Activated naive CD8-positive, alpha-beta T cell treated with anti-CD3 and anti-CD28 coated beads for 36 hours (primary cell): Measurements from ENCODE around the gene HEMGN. TPM values are rescaled to one million over a fixed set of nuclear protein-coding genes. Genes with fewer than 3 reads are reported as not detected.

Source experiments
- DNase-seq: peaks from one replicate; pipeline ENCODE4 v3.0.0; 2021
- H3K27ac Mint-ChIP-seq: one replicate; pipeline ENCODE4 v1.8.0; 2022; ENCODE audit warnings: mild to moderate bottlenecking, moderate library complexity, mixed read lengths
- H3K27me3 Mint-ChIP-seq: one replicate; pipeline ENCODE4 v1.8.0; 2022; ENCODE audit warnings: mild to moderate bottlenecking, mixed read lengths
- H3K36me3 Mint-ChIP-seq: one replicate; pipeline ENCODE4 v1.8.0; 2021; ENCODE audit warnings: mild to moderate bottlenecking, mixed read lengths
- H3K4me1 Mint-ChIP-seq: one replicate; pipeline ENCODE4 v1.8.0; 2021; ENCODE audit warnings: mixed read lengths
- H3K4me3 Mint-ChIP-seq: one replicate; pipeline ENCODE4 v1.8.0; 2022; ENCODE audit warnings: mild to moderate bottlenecking, moderate library complexity, mixed read lengths
- H3K9me3 Mint-ChIP-seq: one replicate; pipeline ENCODE4 v1.8.0; 2022; ENCODE audit warnings: mixed read lengths
- total RNA-seq, 2 experiments: library from RNA; stranded (reverse); gene quantifications; one replicate each; pipeline ENCODE4 v1.2.3, GENCODE V29; 2021

Gene HEMGN
- 1 to 10 TPM; 1.9 to 2.6 TPM for total RNA-seq

GRCh38 chr9:97938081-97938644 lies at the start of gene HEMGN:
Gene HEMGN (minus strand): TSS chr9:97938172. CDS start chr9:97938136, 36 bp downstream.
- Mint-ChIP-seq H3K36me3 (no peaks in the 10 kb centered on the region), H3K4me1 (peaks cover 22% of the 10 kb centered on the region), H3K4me3 (peak within 1 kb of the TSS; percentile 16), H3K27ac (peak within 1 kb of the TSS; percentile 76), H3K9me3 (no peaks in the 10 kb centered on the region), H3K27me3 (no peaks in the 10 kb centered on the region)
- DNase-seq: no peak

- Mint-ChIP-seq H3K27ac (peak overlapping the region; percentile 31), H3K4me1 (peaks cover 64% of the 10 kb centered on the region), H3K4me3 (peak overlapping the region; percentile 60), H3K9me3 (no peaks in the 10 kb centered on the region), H3K27me3 (no peaks in the 10 kb centered on the region), H3K36me3 (peaks cover 40% of the 10 kb centered on the region)
- no peak for DNase-seq
These were observed 49.5 kb upstream of the HEMGN start for GRCh38 chr9:97987487-97987886.

- H3K4me1 Mint-ChIP-seq: peaks cover 64% of the 10 kb centered on the region
- peak overlapping the region; percentile 85 for H3K4me3 Mint-ChIP-seq
- H3K27ac Mint-ChIP-seq: peak overlapping the region; percentile 98
- DNase-seq: peak; percentile 59
- H3K9me3 Mint-ChIP-seq: no peaks in the 10 kb centered on the region
- H3K27me3 Mint-ChIP-seq: no peaks in the 10 kb centered on the region
- H3K36me3 Mint-ChIP-seq: peaks cover 33% of the 10 kb centered on the region
These were observed 47.3 kb upstream of the HEMGN start for GRCh38 chr9:97985058-97985861.

- DNase-seq: peak; percentile 88
- H3K36me3 Mint-ChIP-seq: peaks cover 29% of the 10 kb centered on the region
- H3K9me3 Mint-ChIP-seq: no peaks in the 10 kb centered on the region
- peak overlapping the region; percentile 81 for H3K27ac Mint-ChIP-seq
- H3K27me3 Mint-ChIP-seq: no peaks in the 10 kb centered on the region
- peaks cover 62% of the 10 kb centered on the region for H3K4me1 Mint-ChIP-seq
- H3K4me3 Mint-ChIP-seq: peak overlapping the region; percentile 73
These were observed 46.5 kb upstream of the HEMGN start for GRCh38 chr9:97984188-97985057.

GRCh38 chr9:97983589-97984187 lies 45.7 kb upstream of the HEMGN start:
- peaks cover 58% of the 10 kb centered on the region for H3K4me1 Mint-ChIP-seq
- no peaks in the 10 kb centered on the region for H3K9me3 Mint-ChIP-seq
- peak overlapping the region; percentile 91 for H3K27ac Mint-ChIP-seq

GRCh38 chr9:97982683-97983588 lies 45.0 kb upstream of the HEMGN start, which contains the start of gene ANP32B:
Gene ANP32B (plus strand): TSS chr9:97983341. CDS start chr9:97983556, 215 bp downstream.
- H3K4me3 Mint-ChIP-seq: peak within 1 kb of the TSS; percentile 84
- DNase-seq: peak; percentile 99
- H3K4me1 Mint-ChIP-seq: peaks cover 54% of the 10 kb centered on the region
- H3K27ac Mint-ChIP-seq: peak within 1 kb of the TSS; percentile 91
- H3K9me3 Mint-ChIP-seq: no peaks in the 10 kb centered on the region
- no peaks in the 10 kb centered on the region for H3K27me3 Mint-ChIP-seq
- H3K36me3 Mint-ChIP-seq: peaks cover 21% of the 10 kb centered on the region

More at GRCh38 chr9:97983589-97984187, 45.7 kb upstream of the HEMGN start:
- Mint-ChIP-seq H3K27me3 (no peaks in the 10 kb centered on the region), H3K36me3 (peaks cover 25% of the 10 kb centered on the region), H3K4me3 (peak overlapping the region; percentile 80)
- peak; percentile 56 for DNase-seq

- Mint-ChIP-seq H3K4me3 (peak overlapping the region; percentile 84), H3K36me3 (peaks cover 16% of the 10 kb centered on the region), H3K9me3 (no peaks in the 10 kb centered on the region), H3K27ac (peak overlapping the region; percentile 90), H3K27me3 (no peaks in the 10 kb centered on the region), H3K4me1 (peaks cover 45% of the 10 kb centered on the region)
- no peak for DNase-seq
These were observed 44.1 kb upstream of the HEMGN start for GRCh38 chr9:97981846-97982682.

GRCh38 chr9:97980918-97981845 lies 43.2 kb upstream of the HEMGN start:
- Mint-ChIP-seq H3K9me3 (no peaks in the 10 kb centered on the region), H3K27ac (peak overlapping the region; percentile 90), H3K36me3 (peaks cover 10% of the 10 kb centered on the region), H3K4me1 (peaks cover 38% of the 10 kb centered on the region), H3K27me3 (no peaks in the 10 kb centered on the region), H3K4me3 (peak overlapping the region; percentile 84)
- DNase-seq: no peak

GRCh38 chr9:97980479-97980803 lies 42.5 kb upstream of the HEMGN start:
- peak overlapping the region; percentile 0 for H3K27ac Mint-ChIP-seq

GRCh38 chr9:97979788-97980478 lies 42.0 kb upstream of the HEMGN start:
- H3K27ac Mint-ChIP-seq: peak overlapping the region; percentile 7

More at GRCh38 chr9:97980479-97980803, 42.5 kb upstream of the HEMGN start:
- Mint-ChIP-seq H3K9me3 (no peaks in the 10 kb centered on the region), H3K4me3 (no peak overlapping the region), H3K36me3 (peaks cover 3% of the 10 kb centered on the region), H3K27me3 (no peaks in the 10 kb centered on the region), H3K4me1 (peaks cover 32% of the 10 kb centered on the region)
- DNase-seq: no peak

GRCh38 chr9:97978371-97979130 lies 40.6 kb upstream of the HEMGN start:
- Mint-ChIP-seq H3K27me3 (no peaks in the 10 kb centered on the region), H3K4me3 (no peak overlapping the region), H3K9me3 (peaks cover 2% of the 10 kb centered on the region), H3K27ac (no peak overlapping the region), H3K36me3 (peaks cover 3% of the 10 kb centered on the region), H3K4me1 (peaks cover 32% of the 10 kb centered on the region)
- no peak for DNase-seq

More at GRCh38 chr9:97979788-97980478, 42.0 kb upstream of the HEMGN start:
- Mint-ChIP-seq H3K4me1 (peaks cover 32% of the 10 kb centered on the region), H3K4me3 (no peak overlapping the region), H3K27me3 (no peaks in the 10 kb centered on the region), H3K36me3 (peaks cover 3% of the 10 kb centered on the region), H3K9me3 (peaks cover 2% of the 10 kb centered on the region)
- no peak for DNase-seq
